Nephron (organoid): ENCODE measurements around the gene JARID2.

Experiments used
- H3K27ac Mint-ChIP-seq, 3 experiments: 2 replicates each; pipeline ENCODE4 v1.8.0; 2020; ENCODE audit warnings: mixed read lengths in 3 of 3, mild to moderate bottlenecking in 2 of 3, moderate library complexity in 1 of 3
- H3K27me3 Mint-ChIP-seq: 2 replicates; pipeline ENCODE4 v1.8.0; 2021; ENCODE audit warnings: low read depth, mild to moderate bottlenecking, moderate library complexity, mixed read lengths
- H3K36me3 Mint-ChIP-seq: 2 replicates; pipeline ENCODE4 v1.8.0; 2020; ENCODE audit warnings: low read depth, mixed read lengths
- H3K4me1 Mint-ChIP-seq: 2 replicates; pipeline ENCODE4 v1.8.0; 2020; ENCODE audit warnings: mixed read lengths
- H3K4me3 Mint-ChIP-seq, 3 experiments: 2 replicates each; pipeline ENCODE4 v1.8.0; 2020; ENCODE audit warnings: mild to moderate bottlenecking in 3 of 3, mixed read lengths in 3 of 3, moderate library complexity in 2 of 3
- H3K9me3 Mint-ChIP-seq: 2 replicates; pipeline ENCODE4 v1.8.0; 2020; ENCODE audit warnings: mixed read lengths
- CTCF ChIP-seq, 3 experiments: fragments of 200-600 bp; sonication (generic); IDR thresholded peaks; one replicate each; pipeline ENCODE4 v1.5.0; 2021; ENCODE audit warnings: antibody characterized with exemption in 3 of 3; ENCODE audit not compliant: unreplicated experiment in 3 of 3

Gene JARID2

GRCh38 chr6:15254070-15254975 is 8.5 kb downstream of the JARID2 start:
- Mint-ChIP-seq H3K9me3 (no peaks in the 10 kb centered on the region), H3K4me1 (peaks cover 87% of the 10 kb centered on the region), H3K27ac (peak overlapping the region in 2 of 3 experiments; percentile 24 to 72), H3K4me3 (no peak overlapping the region), H3K36me3 (peaks cover 14% of the 10 kb centered on the region), H3K27me3 (no peaks in the 10 kb centered on the region)
- TF ChIP-seq CTCF (IDR thresholded peaks at IDR 0.05; ENCODE audit: unreplicated experiment in 3 of 3) = no peak

- Mint-ChIP-seq H3K27ac (peak overlapping the region; percentile 68 to 90 (median 86)), H3K4me1 (peaks cover 87% of the 10 kb centered on the region), H3K9me3 (no peaks in the 10 kb centered on the region), H3K36me3 (peaks cover 14% of the 10 kb centered on the region), H3K4me3 (peak overlapping the region in 2 of 3 experiments; percentile 24 to 66), H3K27me3 (no peaks in the 10 kb centered on the region)
- TF ChIP-seq CTCF (IDR thresholded peaks at IDR 0.05; ENCODE audit: unreplicated experiment in 3 of 3) = no peak
Observed at GRCh38 chr6:15255481-15255880, 9.6 kb downstream of the JARID2 start.

GRCh38 chr6:15255909-15256395 is 10.1 kb downstream of the JARID2 start:
- H3K9me3 Mint-ChIP-seq = no peaks in the 10 kb centered on the region
- H3K4me3 Mint-ChIP-seq = no peak overlapping the region
- H3K4me1 Mint-ChIP-seq = peaks cover 88% of the 10 kb centered on the region
- H3K27me3 Mint-ChIP-seq = no peaks in the 10 kb centered on the region
- peak overlapping the region; percentile 68 to 90 (median 86) for H3K27ac Mint-ChIP-seq
- H3K36me3 Mint-ChIP-seq = peaks cover 14% of the 10 kb centered on the region
- TF ChIP-seq CTCF (IDR thresholded peaks at IDR 0.05; ENCODE audit: unreplicated experiment in 3 of 3) = no peak

GRCh38 chr6:15256538-15257271 is 10.8 kb downstream of the JARID2 start:
- no peak for TF ChIP-seq CTCF (IDR thresholded peaks at IDR 0.05; ENCODE audit: unreplicated experiment in 3 of 3)
- Mint-ChIP-seq H3K4me1 (peaks cover 92% of the 10 kb centered on the region), H3K27me3 (no peaks in the 10 kb centered on the region), H3K9me3 (no peaks in the 10 kb centered on the region), H3K36me3 (peaks cover 14% of the 10 kb centered on the region), H3K4me3 (peak overlapping the region; percentile 1 to 60 (median 24)), H3K27ac (peak overlapping the region; percentile 34 to 44 (median 37))

GRCh38 chr6:15257357-15258132 is 11.7 kb downstream of the JARID2 start:
- TF ChIP-seq CTCF (IDR thresholded peaks at IDR 0.05; ENCODE audit: unreplicated experiment in 3 of 3) = no peak
- peaks cover 90% of the 10 kb centered on the region for H3K4me1 Mint-ChIP-seq
- H3K27me3 Mint-ChIP-seq = no peaks in the 10 kb centered on the region
- no peaks in the 10 kb centered on the region for H3K9me3 Mint-ChIP-seq
- peaks cover 18% of the 10 kb centered on the region for H3K36me3 Mint-ChIP-seq
- H3K27ac Mint-ChIP-seq = peak overlapping the region; percentile 15 to 31 (median 23)
- H3K4me3 Mint-ChIP-seq = peak overlapping the region in 1 of 3 experiments; percentile 25
